GM12878 (cell line): ENCODE measurements around the gene HIBCH. TPM values are rescaled to one million over a fixed set of nuclear protein-coding genes. Genes with fewer than 3 reads are reported as not detected.

Experiments
- ATAC-seq: fragments of 200-7000 bp; cut with Tn5 transposase; 3 replicates; pipeline ENCODE4 v1.9.1; 2020; ENCODE audit warnings: mild to moderate bottlenecking, moderate library complexity
- BruUV-seq: library from RNA; stranded (reverse); fragments of 400-500 nt; replicated peaks from 2 replicates; lab custom pipeline; 2021; lab: Mats Ljungman, UMichigan
- CTCF ChIA-PET: fragments of 300-600 bp; sonication (Branson Sonifier 250); formaldehyde crosslinking; extraction: SDS; loops from one replicate; lab custom pipeline; 2021; ENCODE audit warnings: inconsistent platforms; lab: Yijun Ruan, JAX
- POLR2A ChIA-PET: fragments of 350-600 bp; formaldehyde crosslinking; extraction: SDS; loops from one replicate; lab custom pipeline; 2021; ENCODE audit warnings: inconsistent platforms; lab: Charles Lee
- RAD21 ChIA-PET: fragments of 300-600 bp; sonication (Branson Sonifier 250); formaldehyde crosslinking; loops from one replicate; lab custom pipeline; 2023; ENCODE audit warnings: antibody characterized with exemption; ENCODE audit not compliant: unreplicated experiment; lab: Charles Lee
- SMC1A ChIA-PET: fragments of 300-600 bp; sonication (Branson Sonifier 250); formaldehyde crosslinking; loops from one replicate; lab custom pipeline; 2023; ENCODE audit not compliant: unreplicated experiment, uncharacterized antibody; lab: Charles Lee
- DNase-seq: peaks from one replicate; pipeline ENCODE4 v3.0.0-alpha.2; 2011; ENCODE audit warnings: low read depth, low spot score
- FAIRE-seq: peaks from 3 replicates; lab custom pipeline; 2011; peaks lifted over from hg19 to GRCh38; lab: Jason Lieb, UNC
- H2AFZ ChIP-seq: 2 replicates; pipeline ENCODE4 v1.6.0; 2011; ENCODE audit warnings: low read depth, low read length, control low read depth; ENCODE audit not compliant: control insufficient read depth
- H3K27ac ChIP-seq: 2 replicates; pipeline ENCODE4 v1.5.1; 2011; ENCODE audit warnings: control low read depth; ENCODE audit not compliant: control insufficient read depth, insufficient read depth
- H3K27me3 ChIP-seq, 2 experiments: replicated peaks in 1 of 2; 2 replicates each; pipeline versions ENCODE4 v1.6.0 to v1.6.1; 2011; ENCODE audit warnings: low read length in 1 of 2; ENCODE audit not compliant: control insufficient read depth in 2 of 2, insufficient read depth in 2 of 2
- H3K36me3 ChIP-seq, 2 experiments: 2 replicates each; pipeline ENCODE4 v1.5.1; 2011; ENCODE audit warnings: low read length in 1 of 2; ENCODE audit not compliant: control insufficient read depth in 2 of 2, insufficient read depth in 2 of 2
- H3K4me1 ChIP-seq: 2 replicates; pipeline ENCODE4 v1.6.1; 2011; ENCODE audit warnings: mild to moderate bottlenecking, low read length, moderate library complexity, mixed read lengths; ENCODE audit not compliant: control insufficient read depth, insufficient read depth
- H3K4me2 ChIP-seq: 2 replicates; pipeline ENCODE4 v1.6.0; 2011; ENCODE audit warnings: control low read depth; ENCODE audit not compliant: control insufficient read depth, insufficient read depth
- H3K4me3 ChIP-seq: fragments of 200-600 bp; sonication (generic); 2 replicates; pipeline ENCODE4 v1.5.1; 2016
- H3K79me2 ChIP-seq: 2 replicates; pipeline ENCODE4 v1.6.0; 2011; ENCODE audit warnings: low read length; ENCODE audit not compliant: control insufficient read depth, insufficient read depth
- H3K9ac ChIP-seq: 2 replicates; pipeline ENCODE4 v1.8.0; 2011; ENCODE audit warnings: low read length, control low read depth, mixed read lengths; ENCODE audit not compliant: control insufficient read depth, insufficient read depth
- H3K9me3 ChIP-seq: replicated peaks from 3 replicates; pipeline ENCODE4 v1.5.1; 2011; ENCODE audit warnings: mild to moderate bottlenecking, low read length; ENCODE audit not compliant: control insufficient read depth, insufficient read depth
- H4K20me1 ChIP-seq: 2 replicates; pipeline ENCODE4 v1.6.0; 2011; ENCODE audit not compliant: control insufficient read depth, insufficient read depth
- BCL11A ChIP-seq: IDR thresholded peaks from 2 replicates; pipeline ENCODE4 v1.6.1; 2011; ENCODE audit warnings: low read depth, low read length
- ESRRA ChIP-seq: IDR thresholded peaks from 2 replicates; pipeline ENCODE4 v1.6.1; 2012; ENCODE audit warnings: mild to moderate bottlenecking, low read length, improper control_type of control experiment
- MTA3 ChIP-seq: IDR thresholded peaks from 2 replicates; pipeline ENCODE4 v1.6.1; 2012; ENCODE audit warnings: low read length, inconsistent platforms, borderline replicate concordance
- MYC ChIP-seq: IDR thresholded peaks from 2 replicates; pipeline ENCODE4 v1.6.1; 2011; ENCODE audit warnings: mild to moderate bottlenecking, low read length, moderate library complexity, inconsistent platforms; ENCODE audit not compliant: insufficient read depth, insufficient replicate concordance, insufficient read length, severe bottlenecking
- NFIC ChIP-seq: IDR thresholded peaks from 2 replicates; pipeline ENCODE4 v1.6.1; 2012; ENCODE audit warnings: low read depth, mild to moderate bottlenecking, inconsistent platforms, low read length, moderate library complexity
- SIN3A ChIP-seq: IDR thresholded peaks from 2 replicates; pipeline ENCODE4 v1.6.1; 2012; ENCODE audit warnings: low read depth, low read length, improper control_type of control experiment
- SUPT20H ChIP-seq: IDR thresholded peaks from 2 replicates; pipeline ENCODE4 v1.6.1; 2011; ENCODE audit warnings: low read depth, mild to moderate bottlenecking, low read length, moderate library complexity, borderline replicate concordance; ENCODE audit not compliant: control insufficient read depth
- ZBTB40 ChIP-seq: fragments of 450-650 bp; IDR thresholded peaks from 2 replicates; pipeline ENCODE4 v1.6.1; 2016; ENCODE audit warnings: mild to moderate bottlenecking, moderate library complexity, borderline replicate concordance
- ZNF274 ChIP-seq: IDR thresholded peaks from one replicate; pipeline ENCODE4 v1.8.0; 2011; ENCODE audit not compliant: insufficient read length, insufficient read depth
- WGBS: methylation state at CpG from one replicate; pipeline ENCODE4 v1.1.6; 2016; ENCODE audit warnings: low lambda C conversion rate; ENCODE audit not compliant: insufficient replicate concordance, insufficient coverage; ENCODE audit errors: missing lambda C conversion rate; 5-methylcytosine and 5-hydroxymethylcytosine counted together
- in situ Hi-C: fragments of 300-500 bp; cut with MboI; formaldehyde crosslinking; loops from 9 replicates; pipeline ENCODE4 v1.14.3; 2018; ENCODE audit warnings: mixed read lengths
- intact Hi-C: fragments of 100-400 bp; cut with micrococcal nuclease; formaldehyde crosslinking; loops from one replicate; pipeline ENCODE4 v1.14.2; 2022; ENCODE audit not compliant: unreplicated experiment
- polyA plus RNA-seq, 11 experiments: library from polyadenylated mRNA; depleted of rRNA in 4 of 11; unstranded in 6 of 11; stranded (reverse) in 5 of 11; fragments of >200 nt; fragmentation: Nextera tagmentation in 4 of 11; fragmentation: Illumina TruSeq in 1 of 11; extraction: Ambion mirVana in 4 of 11; extraction: Trizol in 1 of 11; gene quantifications; 1 replicate in 1 of 11; 2 replicates in 10 of 11; pipeline versions ENCODE4 v1.2.1 to v1.2.3, GENCODE V29; 2011 to 2016; ENCODE audit warnings: inconsistent platforms in 2 of 11, missing spikeins in 2 of 11, low read depth in 1 of 11
- total RNA-seq, 4 experiments: library from RNA; depleted of rRNA in 3 of 4; stranded (reverse); fragments of >200 nt in 3 of 4; fragmentation: Illumina TruSeq in 1 of 4; extraction: Trizol in 1 of 4; gene quantifications; 2 replicates each; pipeline versions ENCODE4 v1.2.1 to v1.2.3, GENCODE V29; 2013 to 2021
- TF ChIP-seq, protein P1 (sequence below): fragments of 450-650 bp; IDR thresholded peaks from 2 replicates; pipeline ENCODE4 v1.6.1; 2018; ENCODE audit warnings: mild to moderate bottlenecking, low read depth, moderate library complexity; ENCODE audit not compliant: partially characterized antibody
- TF ChIP-seq, protein P2 (sequence below): fragments of 450-650 bp; formaldehyde crosslinking; IDR thresholded peaks from 2 replicates; pipeline ENCODE4 v1.4.0; 2020; ENCODE audit warnings: mild to moderate bottlenecking, moderate library complexity

HIBCH gene
- total and polyA plus RNA-seq, 10 of the 15 experiments (the other 5 are each of a cell fraction or from before 2014, with no cell fraction given): 22.3 to 81.0 (median 37.4) TPM

DNA sequence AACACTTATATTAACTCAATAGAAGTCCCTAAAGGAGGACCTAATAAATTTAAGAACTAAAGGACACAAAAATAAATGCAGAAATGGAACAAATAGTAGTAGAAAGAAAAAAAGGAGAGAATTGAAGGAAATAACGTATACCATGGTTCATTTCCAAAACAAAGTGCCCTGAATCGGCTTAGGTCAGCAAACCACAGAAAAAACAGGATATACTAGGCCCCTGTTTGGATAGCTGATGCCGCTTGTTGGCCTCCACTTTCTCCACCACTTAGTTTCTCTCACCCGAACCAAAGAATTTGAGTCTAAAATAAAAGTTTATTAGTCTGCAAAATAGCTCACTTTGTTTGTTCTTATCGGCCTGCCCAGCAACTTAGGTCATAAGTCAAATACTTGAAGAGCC, 100.4 kb downstream of the HIBCH start (continued):
- TF ChIP-seq, protein P1, sequence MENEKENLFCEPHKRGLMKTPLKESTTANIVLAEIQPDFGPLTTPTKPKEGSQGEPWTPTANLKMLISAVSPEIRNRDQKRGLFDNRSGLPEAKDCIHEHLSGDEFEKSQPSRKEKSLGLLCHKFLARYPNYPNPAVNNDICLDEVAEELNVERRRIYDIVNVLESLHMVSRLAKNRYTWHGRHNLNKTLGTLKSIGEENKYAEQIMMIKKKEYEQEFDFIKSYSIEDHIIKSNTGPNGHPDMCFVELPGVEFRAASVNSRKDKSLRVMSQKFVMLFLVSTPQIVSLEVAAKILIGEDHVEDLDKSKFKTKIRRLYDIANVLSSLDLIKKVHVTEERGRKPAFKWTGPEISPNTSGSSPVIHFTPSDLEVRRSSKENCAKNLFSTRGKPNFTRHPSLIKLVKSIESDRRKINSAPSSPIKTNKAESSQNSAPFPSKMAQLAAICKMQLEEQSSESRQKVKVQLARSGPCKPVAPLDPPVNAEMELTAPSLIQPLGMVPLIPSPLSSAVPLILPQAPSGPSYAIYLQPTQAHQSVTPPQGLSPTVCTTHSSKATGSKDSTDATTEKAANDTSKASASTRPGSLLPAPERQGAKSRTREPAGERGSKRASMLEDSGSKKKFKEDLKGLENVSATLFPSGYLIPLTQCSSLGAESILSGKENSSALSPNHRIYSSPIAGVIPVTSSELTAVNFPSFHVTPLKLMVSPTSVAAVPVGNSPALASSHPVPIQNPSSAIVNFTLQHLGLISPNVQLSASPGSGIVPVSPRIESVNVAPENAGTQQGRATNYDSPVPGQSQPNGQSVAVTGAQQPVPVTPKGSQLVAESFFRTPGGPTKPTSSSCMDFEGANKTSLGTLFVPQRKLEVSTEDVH: no peak

DNA sequence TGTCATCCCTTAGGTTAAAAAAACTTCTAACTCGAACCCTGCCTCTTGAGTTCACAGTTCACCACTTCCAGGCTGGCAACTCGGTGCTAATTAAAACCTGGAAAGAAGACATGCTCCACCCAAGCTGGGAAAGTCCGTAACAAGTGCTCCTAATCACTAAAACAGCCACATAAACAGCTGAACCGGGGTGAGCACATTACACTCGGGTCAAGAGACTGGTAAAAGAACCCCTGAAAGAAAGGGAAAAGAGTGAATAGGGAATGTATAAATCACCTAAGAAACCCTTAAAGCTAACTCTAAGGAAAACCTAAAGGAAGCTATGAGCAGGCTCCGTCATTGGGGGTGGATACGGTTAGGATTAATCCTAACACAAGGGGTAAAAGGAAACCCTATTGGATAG, 102.0 kb downstream of the HIBCH start:
- FAIRE-seq (no peak), DNase-seq (no peak), ATAC-seq (no peak)
- ChIA-PET RAD21 (interaction anchor here (1.3 kb wide), 1 partner anchor 127 kb away, joined by 3 read pairs; no protein-coding TSS in a partner anchor), CTCF (interaction anchor here (0.6 to 1.2 kb wide), 6 partner anchors 11 to 455 kb away, joined by 3 to 4 read pairs (median 3); partner anchors contain the start of gene OSGEPL1), SMC1A (interaction anchor here (0.8 to 1.6 kb wide), 4 partner anchors 13 to 96 kb away, joined by 3 to 4 read pairs (median 4); no protein-coding TSS in a partner anchor), POLR2A (interaction anchor here (0.6 kb wide), 1 partner anchor 660 kb away, joined by 3 read pairs; no protein-coding TSS in a partner anchor)
- Histone ChIP-seq H3K27ac (no peak overlapping the region), H3K79me2 (no peaks in the 10 kb centered on the region), H3K27me3 (no peaks in the 10 kb centered on the region), H3K9ac (no peak overlapping the region), H3K4me1 (no peaks in the 10 kb centered on the region), H3K9me3 (no peaks in the 10 kb centered on the region), H3K4me2 (no peak overlapping the region), H3K36me3 (peaks cover 0 to 5% of the 10 kb centered on the region in 2 experiments; a peak in 1 of 4 replicates), H2AFZ (no peak overlapping the region), H4K20me1 (no peaks in the 10 kb centered on the region), H3K4me3 (no peak overlapping the region)
- in situ Hi-C loops: no loop called here
- intact Hi-C loops: no loop called here
- no TSS peak for BruUV-seq
- 81% methylated on average over 7 of the region's 7 CpGs for WGBS
- TF ChIP-seq, protein P2, sequence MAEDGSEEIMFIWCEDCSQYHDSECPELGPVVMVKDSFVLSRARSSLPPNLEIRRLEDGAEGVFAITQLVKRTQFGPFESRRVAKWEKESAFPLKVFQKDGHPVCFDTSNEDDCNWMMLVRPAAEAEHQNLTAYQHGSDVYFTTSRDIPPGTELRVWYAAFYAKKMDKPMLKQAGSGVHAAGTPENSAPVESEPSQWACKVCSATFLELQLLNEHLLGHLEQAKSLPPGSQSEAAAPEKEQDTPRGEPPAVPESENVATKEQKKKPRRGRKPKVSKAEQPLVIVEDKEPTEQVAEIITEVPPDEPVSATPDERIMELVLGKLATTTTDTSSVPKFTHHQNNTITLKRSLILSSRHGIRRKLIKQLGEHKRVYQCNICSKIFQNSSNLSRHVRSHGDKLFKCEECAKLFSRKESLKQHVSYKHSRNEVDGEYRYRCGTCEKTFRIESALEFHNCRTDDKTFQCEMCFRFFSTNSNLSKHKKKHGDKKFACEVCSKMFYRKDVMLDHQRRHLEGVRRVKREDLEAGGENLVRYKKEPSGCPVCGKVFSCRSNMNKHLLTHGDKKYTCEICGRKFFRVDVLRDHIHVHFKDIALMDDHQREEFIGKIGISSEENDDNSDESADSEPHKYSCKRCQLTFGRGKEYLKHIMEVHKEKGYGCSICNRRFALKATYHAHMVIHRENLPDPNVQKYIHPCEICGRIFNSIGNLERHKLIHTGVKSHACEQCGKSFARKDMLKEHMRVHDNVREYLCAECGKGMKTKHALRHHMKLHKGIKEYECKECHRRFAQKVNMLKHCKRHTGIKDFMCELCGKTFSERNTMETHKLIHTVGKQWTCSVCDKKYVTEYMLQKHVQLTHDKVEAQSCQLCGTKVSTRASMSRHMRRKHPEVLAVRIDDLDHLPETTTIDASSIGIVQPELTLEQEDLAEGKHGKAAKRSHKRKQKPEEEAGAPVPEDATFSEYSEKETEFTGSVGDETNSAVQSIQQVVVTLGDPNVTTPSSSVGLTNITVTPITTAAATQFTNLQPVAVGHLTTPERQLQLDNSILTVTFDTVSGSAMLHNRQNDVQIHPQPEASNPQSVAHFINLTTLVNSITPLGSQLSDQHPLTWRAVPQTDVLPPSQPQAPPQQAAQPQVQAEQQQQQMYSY (CRISPR knock-in tag): no peak
- no peak for TF ChIP-seq MYC
- no peak for TF ChIP-seq NFIC
- no peak for TF ChIP-seq BCL11A
- no peak for TF ChIP-seq ESRRA
- no peak for TF ChIP-seq SUPT20H
- TF ChIP-seq MTA3: no peak
- no peak for TF ChIP-seq ZBTB40
- TF ChIP-seq SIN3A: no peak
- no peak for TF ChIP-seq ZNF274
